HG03342 (cell line): Measurements from ENCODE around the gene WDR31.
"Not testable (repeated sequence)": the region's sequence is repeated elsewhere in the genome, so short reads cannot be mapped to it uniquely, and the experiment has no call there.

Experiments
- ATAC-seq: cut with Tn5 transposase; IDR thresholded peaks from one replicate; pipeline ENCODE4 v1.9.1; 2021; ENCODE audit warnings: mild to moderate bottlenecking, moderate library complexity; ENCODE audit not compliant: unreplicated experiment

The WDR31 gene

GRCh38 chr9:113298924-113299770 is 40.9 kb downstream of the WDR31 start:
- no peak for ATAC-seq

- ATAC-seq = no peak
These were observed 41.8 kb downstream of the WDR31 start for GRCh38 chr9:113298311-113298710.

- ATAC-seq = no peak
These were observed 43.1 kb downstream of the WDR31 start for GRCh38 chr9:113296796-113297558.

GRCh38 chr9:113296247-113296646 is 43.8 kb downstream of the WDR31 start:
- not testable (repeated sequence) for ATAC-seq

GRCh38 chr9:113293285-113293878 is 46.7 kb downstream of the WDR31 start:
- ATAC-seq = no peak

GRCh38 chr9:113290052-113290607 is 49.9 kb downstream of the WDR31 start:
- ATAC-seq = no peak

- ATAC-seq = no peak
These were observed 51.0 kb downstream of the WDR31 start for GRCh38 chr9:113289091-113289490.

GRCh38 chr9:113281356-113281755 is 58.7 kb downstream of the WDR31 start:
- no peak for ATAC-seq

GRCh38 chr9:113278840-113279239 is 61.2 kb downstream of the WDR31 start:
- no peak for ATAC-seq

GRCh38 chr9:113275157-113276131 is 64.6 kb downstream of the WDR31 start, which contains the start of the genes CDC26 and PRPF4:
CDC26 (minus strand) TSS chr9:113275572; CDS start chr9:113272507, 3,065 bp downstream.
PRPF4 (plus strand) TSS chr9:113275658; CDS start chr9:113275744, 86 bp downstream.
- peak; percentile 98 for ATAC-seq

GRCh38 chr9:113274474-113275156 is 65.5 kb downstream of the WDR31 start:
- peak; percentile 2 for ATAC-seq

- no peak for ATAC-seq
These were observed 70.2 kb downstream of the WDR31 start for GRCh38 chr9:113269871-113270270.

GRCh38 chr9:113269355-113269754 is 70.7 kb downstream of the WDR31 start:
- ATAC-seq = no peak

- no peak for ATAC-seq
These were observed 72.0 kb downstream of the WDR31 start for GRCh38 chr9:113267911-113268566.

GRCh38 chr9:113266174-113266573 is 73.9 kb downstream of the WDR31 start:
- no peak for ATAC-seq
